BE2C (cell line): ENCODE results near the gene TRAT1.

Experiments used
- DNase-seq: peaks from one replicate; pipeline ENCODE4 v3.0.0-alpha.2; 2020
- H3K27me3 ChIP-seq: fragments of 250-450 bp; sonication (Bioruptor Pico); 2 replicates; pipeline ENCODE4 v1.5.1; 2020; ENCODE audit warnings: mild to moderate bottlenecking
- H3K36me3 ChIP-seq: fragments of 250-450 bp; sonication (Bioruptor Pico); 2 replicates; pipeline ENCODE4 v1.5.1; 2020; ENCODE audit warnings: mild to moderate bottlenecking
- H3K4me1 ChIP-seq: fragments of 250-450 bp; sonication (Bioruptor Pico); 2 replicates; pipeline ENCODE4 v1.5.1; 2020
- H3K4me3 ChIP-seq: 2 replicates; pipeline ENCODE4 v1.5.1; 2011; ENCODE audit warnings: low read depth, low read length
- H3K9me3 ChIP-seq: fragments of 250-450 bp; sonication (Bioruptor Pico); 2 replicates; pipeline ENCODE4 v1.5.1; 2020
- CTCF ChIP-seq: IDR thresholded peaks from 2 replicates; pipeline ENCODE4 v1.5.1; 2012; ENCODE audit warnings: mild to moderate bottlenecking, low read depth, low read length

Gene TRAT1

GRCh38 chr3:108863799-108864135 is 41.2 kb downstream of the TRAT1 start:
- no peaks in the 10 kb centered on the region for H3K4me1 ChIP-seq
- no peak overlapping the region for H3K4me3 ChIP-seq
- no peak for TF ChIP-seq CTCF
- H3K36me3 ChIP-seq, result no peaks in the 10 kb centered on the region
- H3K27me3 ChIP-seq, result peaks cover 9% of the 10 kb centered on the region; the same call in 1 of the 2 replicates
- H3K9me3 ChIP-seq, result no peaks in the 10 kb centered on the region
- DNase-seq, result no peak

DNA sequence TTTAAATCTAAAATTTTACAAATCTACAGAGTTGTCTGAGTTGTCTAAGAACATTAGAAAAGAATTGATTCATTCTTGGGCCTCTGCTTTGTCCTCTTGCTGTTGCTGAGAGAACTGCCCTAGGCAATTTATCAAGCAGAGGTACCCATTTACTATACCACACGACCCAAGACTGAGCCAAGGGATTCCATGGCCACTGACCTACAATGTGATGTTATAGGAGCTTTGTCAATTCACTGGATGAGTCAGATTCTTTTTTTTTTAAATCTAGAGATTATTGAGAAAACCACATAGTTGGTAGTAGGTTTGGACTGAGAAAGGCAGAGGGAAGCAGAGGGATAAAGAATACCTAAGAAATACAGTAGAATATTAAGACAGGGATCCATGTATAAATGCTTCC is 55.3 kb downstream of the TRAT1 start:
- Histone ChIP-seq H3K27me3 (peaks cover 7% of the 10 kb centered on the region), H3K36me3 (no peaks in the 10 kb centered on the region), H3K4me1 (no peaks in the 10 kb centered on the region), H3K9me3 (no peaks in the 10 kb centered on the region), H3K4me3 (no peak overlapping the region)
- no peak for DNase-seq
- no peak for TF ChIP-seq CTCF

DNA sequence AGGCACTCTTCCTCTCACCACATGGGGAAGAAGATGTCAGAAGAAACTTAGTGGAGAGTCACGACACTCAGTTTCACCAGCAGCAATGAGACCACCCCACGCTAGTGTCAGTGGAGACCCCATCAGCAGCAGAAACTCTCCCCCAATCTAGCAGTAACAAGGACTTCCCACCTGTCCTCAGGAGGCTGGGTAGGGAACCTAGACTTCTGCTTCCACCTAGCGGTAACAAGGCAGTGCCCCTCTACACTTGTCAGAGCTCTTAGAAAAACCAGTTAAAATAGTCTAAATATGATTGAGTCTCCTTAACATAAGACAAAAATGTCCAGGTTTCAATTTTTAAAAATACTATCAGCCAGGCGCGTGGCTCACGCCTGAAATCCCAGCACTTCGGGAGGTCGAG is 57.3 kb downstream of the TRAT1 start:
- Histone ChIP-seq H3K4me1 (peaks cover 6% of the 10 kb centered on the region; the same call in 1 of the 2 replicates), H3K4me3 (no peak overlapping the region), H3K9me3 (no peaks in the 10 kb centered on the region), H3K36me3 (no peaks in the 10 kb centered on the region), H3K27me3 (peaks cover 2% of the 10 kb centered on the region)
- no peak for TF ChIP-seq CTCF
- no peak for DNase-seq

DNA sequence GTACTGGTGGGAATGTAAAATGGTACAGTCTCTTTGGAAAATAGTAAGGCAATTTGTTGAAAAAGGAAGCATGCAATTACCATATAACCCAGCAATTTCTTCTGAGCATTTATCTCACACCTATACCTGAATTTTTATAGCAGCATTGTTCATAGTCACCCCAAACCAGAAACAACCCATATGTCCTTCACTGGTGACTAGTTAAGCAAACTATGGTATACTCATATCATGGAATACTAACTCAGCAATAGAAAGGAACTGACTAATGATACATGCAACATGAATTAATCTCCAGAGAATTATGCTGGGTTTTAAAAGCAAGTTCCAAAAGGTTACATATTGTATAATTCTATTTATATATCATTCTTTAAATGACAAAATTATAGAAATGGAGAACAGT is 60.2 kb downstream of the TRAT1 start:
- Histone ChIP-seq H3K27me3 (no peaks in the 10 kb centered on the region; the same call in none of the 2 replicates), H3K36me3 (no peaks in the 10 kb centered on the region), H3K4me1 (peaks cover 17% of the 10 kb centered on the region), H3K4me3 (no peak overlapping the region), H3K9me3 (no peaks in the 10 kb centered on the region)
- DNase-seq, result no peak
- no peak for TF ChIP-seq CTCF

- Histone ChIP-seq H3K4me1 (peaks cover 18% of the 10 kb centered on the region), H3K9me3 (no peaks in the 10 kb centered on the region), H3K27me3 (no peaks in the 10 kb centered on the region; the same call in 1 of the 2 replicates), H3K36me3 (no peaks in the 10 kb centered on the region), H3K4me3 (no peak overlapping the region)
- no peak for DNase-seq
- TF ChIP-seq CTCF, result no peak
These were observed 60.8 kb downstream of the TRAT1 start for GRCh38 chr3:108883373-108883772.

DNA sequence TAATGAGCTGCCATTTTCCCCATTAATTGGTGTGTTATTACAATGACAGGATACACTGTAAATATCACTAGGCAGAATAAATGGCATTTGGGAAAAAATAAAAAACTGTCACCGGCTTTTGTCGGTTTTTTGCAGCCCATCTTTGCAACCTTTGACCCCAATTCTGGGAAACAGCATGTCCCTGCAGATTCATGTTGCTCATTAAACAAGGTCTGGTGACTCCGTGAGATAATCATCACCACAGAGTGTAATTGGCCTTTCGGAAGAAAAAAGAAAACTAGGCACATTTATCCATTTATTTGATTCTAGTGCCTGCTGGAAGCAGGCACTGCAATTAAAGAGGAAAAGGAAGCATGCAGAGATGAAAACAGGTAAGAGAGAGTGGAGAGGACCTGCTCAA is 64.5 kb downstream of the TRAT1 start:
- no peaks in the 10 kb centered on the region for H3K9me3 ChIP-seq
- no peak for TF ChIP-seq CTCF
- no peaks in the 10 kb centered on the region for H3K36me3 ChIP-seq
- peak; percentile 18 for DNase-seq
- 0 out of 2 replicates have a peak overlapping the region, but pooled peaks have one; percentile 1 for H3K4me3 ChIP-seq
- H3K27me3 ChIP-seq, result no peaks in the 10 kb centered on the region; the same call in 1 of the 2 replicates
- H3K4me1 ChIP-seq, result peaks cover 18% of the 10 kb centered on the region
